ENCODE results near the gene PIP5K1A.

DNA sequence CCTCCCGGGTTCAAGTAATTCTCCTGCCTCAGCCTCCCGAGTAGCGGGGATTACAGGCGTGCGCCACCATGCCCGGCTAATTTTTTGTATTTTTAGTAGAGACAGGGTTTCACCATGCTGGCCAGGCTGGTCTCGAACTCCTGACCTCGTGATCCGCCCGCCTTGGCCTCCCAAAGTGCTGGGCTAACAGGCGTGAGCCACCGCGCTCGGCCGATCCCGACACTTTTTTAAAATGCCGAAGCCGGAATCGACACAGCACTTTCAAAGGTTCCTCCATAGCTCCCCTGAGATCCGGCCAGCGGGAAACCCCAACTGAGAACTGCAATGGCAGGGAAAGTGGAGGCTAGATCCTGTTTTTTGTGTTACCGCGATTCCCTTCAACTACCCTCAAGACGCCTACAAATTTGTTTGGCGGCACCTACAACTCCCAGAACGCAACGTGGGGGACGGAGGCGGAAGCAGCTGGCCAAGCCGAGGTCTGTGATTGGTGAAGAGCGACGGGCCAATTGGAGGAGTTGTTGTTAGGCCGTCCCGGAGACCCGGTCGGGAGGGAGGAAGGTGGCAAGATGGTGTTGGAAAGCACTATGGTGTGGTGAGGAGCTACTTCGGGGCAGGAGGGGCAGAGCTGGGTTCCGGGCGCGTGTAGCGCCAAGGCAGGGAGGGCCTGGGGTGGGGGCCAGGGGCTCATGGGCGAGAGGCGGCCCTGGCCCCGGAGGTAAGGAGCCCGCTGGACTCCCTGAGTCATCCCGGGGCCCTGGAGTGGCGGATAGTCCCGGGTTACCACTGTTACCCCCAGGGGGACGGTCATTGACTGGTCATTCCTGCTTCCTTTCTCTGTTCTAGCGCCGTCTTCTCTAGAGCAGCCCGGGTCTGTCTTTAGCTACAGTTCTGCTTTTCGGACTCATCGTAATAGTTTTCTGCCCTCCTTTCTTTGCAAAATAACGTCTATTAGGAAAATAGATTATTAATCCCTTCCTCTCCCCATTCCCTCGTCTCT is 56.2 kb downstream of the PIP5K1A start, which contains the start of gene PSMD4:
- no peak for TF ChIP-seq EZH2 (IDR thresholded peaks at IDR 0.05; ENCODE audit: borderline replicate concordance, low read length)
- no peak for TF ChIP-seq CTCF (conservative IDR thresholded peaks at IDR 0.05 in 1 of 2, IDR thresholded peaks at IDR 0.05 in 1 of 2; ENCODE audit: extremely low read depth in 1 of 2, insufficient read depth in 1 of 2, low read depth in 1 of 2, low read length in 2 of 2)
